MM.1S (cell line): ENCODE data around the gene BCL11A.

ENCODE experiments used
- EZH2 ChIP-seq: fragments of 300-600 bp; sonication (generic); optimal IDR thresholded peaks from 2 replicates; pipeline ENCODE3; 2017; ENCODE audit warnings: low read depth, mild to moderate bottlenecking, antibody characterized with exemption, low read length, mixed read lengths
- EZH2phosphoT487 ChIP-seq: fragments of 300-600 bp; sonication (generic); IDR thresholded peaks from 2 replicates; pipeline ENCODE4 v1.6.1; 2018; ENCODE audit warnings: antibody characterized with exemption, low read length
- TF ChIP-seq, protein P1 (sequence below): fragments of 300-600 bp; sonication (generic); IDR thresholded peaks from 2 replicates; pipeline ENCODE4 v1.5.1; 2016; ENCODE audit warnings: antibody characterized with exemption, low read length, mixed read lengths

DNA sequence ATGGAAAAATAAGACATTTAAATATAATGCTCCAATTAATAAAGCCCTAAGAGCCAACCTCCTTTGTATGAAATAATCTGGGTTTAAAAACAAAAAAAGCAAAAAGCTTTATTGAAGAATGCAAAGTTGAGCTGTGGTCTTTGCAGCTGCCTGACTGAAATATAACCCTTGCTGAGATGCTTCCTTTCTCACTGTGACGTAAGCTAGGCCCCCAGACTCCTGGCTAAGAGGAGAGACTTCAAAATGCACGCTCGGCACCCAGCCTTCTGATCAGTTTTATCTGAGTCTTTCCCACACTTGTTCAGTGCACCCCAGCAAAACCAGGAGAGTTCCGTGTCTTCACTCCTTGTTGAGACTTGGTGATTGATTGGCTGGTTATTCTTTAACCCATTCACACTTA, 115.3 kb downstream of the BCL11A start:
- TF ChIP-seq EZH2 (no peak), EZH2phosphoT487 (no peak)
- TF ChIP-seq, protein P1, sequence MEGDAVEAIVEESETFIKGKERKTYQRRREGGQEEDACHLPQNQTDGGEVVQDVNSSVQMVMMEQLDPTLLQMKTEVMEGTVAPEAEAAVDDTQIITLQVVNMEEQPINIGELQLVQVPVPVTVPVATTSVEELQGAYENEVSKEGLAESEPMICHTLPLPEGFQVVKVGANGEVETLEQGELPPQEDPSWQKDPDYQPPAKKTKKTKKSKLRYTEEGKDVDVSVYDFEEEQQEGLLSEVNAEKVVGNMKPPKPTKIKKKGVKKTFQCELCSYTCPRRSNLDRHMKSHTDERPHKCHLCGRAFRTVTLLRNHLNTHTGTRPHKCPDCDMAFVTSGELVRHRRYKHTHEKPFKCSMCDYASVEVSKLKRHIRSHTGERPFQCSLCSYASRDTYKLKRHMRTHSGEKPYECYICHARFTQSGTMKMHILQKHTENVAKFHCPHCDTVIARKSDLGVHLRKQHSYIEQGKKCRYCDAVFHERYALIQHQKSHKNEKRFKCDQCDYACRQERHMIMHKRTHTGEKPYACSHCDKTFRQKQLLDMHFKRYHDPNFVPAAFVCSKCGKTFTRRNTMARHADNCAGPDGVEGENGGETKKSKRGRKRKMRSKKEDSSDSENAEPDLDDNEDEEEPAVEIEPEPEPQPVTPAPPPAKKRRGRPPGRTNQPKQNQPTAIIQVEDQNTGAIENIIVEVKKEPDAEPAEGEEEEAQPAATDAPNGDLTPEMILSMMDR, result no peak
